GM18861 (cell line): ENCODE data around the gene THBS3.
"Not testable (repeated sequence)": the region's sequence is repeated elsewhere in the genome, so short reads cannot be mapped to it uniquely, and the experiment has no call there.

Experiments used
- ATAC-seq: cut with Tn5 transposase; IDR thresholded peaks from one replicate; pipeline ENCODE4 v1.9.1; 2021; ENCODE audit not compliant: unreplicated experiment

THBS3 gene

GRCh38 chr1:155175281-155175926, 32.3 kb downstream of the THBS3 start:
- ATAC-seq, result no peak

- no peak for ATAC-seq
These were observed 33.1 kb downstream of the THBS3 start for GRCh38 chr1:155174324-155175280.

- no peak for ATAC-seq
These were observed 34.0 kb downstream of the THBS3 start, which contains the start of gene TRIM46 for GRCh38 chr1:155173478-155174323. Gene TRIM46, plus strand, starts transcription at chr1:155173849. Its CDS starts 118 bp downstream, at chr1:155173967.

GRCh38 chr1:155172732-155173477, 34.8 kb downstream of the THBS3 start, which contains the start of gene KRTCAP2:
Gene KRTCAP2, minus strand, starts transcription at chr1:155173304. Its CDS starts 80 bp downstream, at chr1:155173224.
- peak; percentile 61 for ATAC-seq

GRCh38 chr1:155171836-155172731, 35.6 kb downstream of the THBS3 start:
- no peak for ATAC-seq

GRCh38 chr1:155170806-155171205, 36.9 kb downstream of the THBS3 start:
- ATAC-seq, result no peak

GRCh38 chr1:155170101-155170785, 37.5 kb downstream of the THBS3 start:
- ATAC-seq, result no peak

- no peak for ATAC-seq
These were observed 38.2 kb downstream of the THBS3 start for GRCh38 chr1:155169541-155169940.

GRCh38 chr1:155168456-155169210, 39.1 kb downstream of the THBS3 start:
- no peak for ATAC-seq

GRCh38 chr1:155168105-155168445, 39.6 kb downstream of the THBS3 start:
- not testable (repeated sequence) for ATAC-seq

- peak; percentile 44 for ATAC-seq
These were observed 40.3 kb downstream of the THBS3 start for GRCh38 chr1:155167166-155168104.

- no peak for ATAC-seq
These were observed 41.1 kb downstream of the THBS3 start for GRCh38 chr1:155166471-155167165.

GRCh38 chr1:155166051-155166470, 41.6 kb downstream of the THBS3 start:
- no peak for ATAC-seq

- not testable (repeated sequence) for ATAC-seq
These were observed 43.1 kb downstream of the THBS3 start for GRCh38 chr1:155164625-155165024.

GRCh38 chr1:155163785-155164184, 43.9 kb downstream of the THBS3 start:
- not testable (repeated sequence) for ATAC-seq

GRCh38 chr1:155162631-155163030, 45.1 kb downstream of the THBS3 start:
- not testable (repeated sequence) for ATAC-seq
